HepG2 (cell line): Measurements from ENCODE around the gene CHSY3. TPM values are rescaled to one million over a fixed set of nuclear protein-coding genes. Genes with fewer than 3 reads are reported as not detected.

Source experiments
- ATAC-seq: fragments of 200-7000 bp; cut with Tn5 transposase; 3 replicates; pipeline ENCODE4 v1.9.1; 2020; ENCODE audit warnings: mild to moderate bottlenecking, moderate library complexity
- BruUV-seq: library from RNA; stranded (reverse); fragments of 400-500 nt; replicated peaks from 2 replicates; lab custom pipeline; 2021; lab: Mats Ljungman, UMichigan
- CTCF ChIA-PET: fragments of 300-600 bp; formaldehyde crosslinking; extraction: SDS; loops from one replicate; lab custom pipeline; 2021; ENCODE audit warnings: low total read pairs, inconsistent platforms, low intra/inter-chr PET ratio; lab: Yijun Ruan, JAX
- POLR2A ChIA-PET: fragments of 350-600 bp; sonication (Branson Sonifier 250); formaldehyde crosslinking; loops from one replicate; lab custom pipeline; 2020; ENCODE audit warnings: antibody characterized with exemption, inconsistent platforms; lab: Yijun Ruan, JAX
- DNase-seq: peaks from one replicate; pipeline ENCODE4 v3.0.0-alpha.2; 2015; ENCODE audit warnings: low spot score
- FAIRE-seq: peaks from 3 replicates; lab custom pipeline; 2011; peaks lifted over from hg19 to GRCh38; lab: Jason Lieb, UNC
- H2AFZ ChIP-seq: one replicate; pipeline ENCODE4 v1.6.1; 2011; ENCODE audit warnings: low read length, inconsistent platforms
- H3K27ac ChIP-seq: fragments of 300-600 bp; 3 replicates; pipeline ENCODE4 v1.8.0; 2011; ENCODE audit warnings: mixed run types, mild to moderate bottlenecking, mixed read lengths, low read length, inconsistent platforms; ENCODE audit not compliant: insufficient read depth; ENCODE audit errors: extremely low read length
- H3K27me3 ChIP-seq, 2 experiments: fragments of 200-600 bp in 1 of 2; 2 replicates in 1 of 2; 3 replicates in 1 of 2; pipeline versions ENCODE4 v1.6.0 to v1.8.0; 2011; ENCODE audit warnings: low read length in 2 of 2, mild to moderate bottlenecking in 2 of 2, moderate library complexity in 2 of 2, inconsistent platforms in 1 of 2; ENCODE audit not compliant: insufficient read depth in 2 of 2, control insufficient read depth in 1 of 2
- H3K36me3 ChIP-seq, 2 experiments: fragments of 200-600 bp in 1 of 2; replicated peaks in 1 of 2; 2 replicates in 1 of 2; 3 replicates in 1 of 2; pipeline versions ENCODE4 v1.5.1 to v1.8.0; 2011; ENCODE audit warnings: low read length in 2 of 2, inconsistent platforms in 1 of 2; ENCODE audit not compliant: insufficient read depth in 2 of 2, control insufficient read depth in 1 of 2
- H3K4me1 ChIP-seq: 2 replicates; pipeline ENCODE4 v1.5.1; 2012; ENCODE audit warnings: low read length, inconsistent platforms; ENCODE audit not compliant: insufficient read depth
- H3K4me2 ChIP-seq: 2 replicates; pipeline ENCODE4 v1.6.0; 2011; ENCODE audit warnings: low read depth, low read length, inconsistent platforms
- H3K4me3 ChIP-seq, 3 experiments: fragments of 200-600 bp in 1 of 3; sonication (generic), shearing (Covaris generic) in 1 of 3; replicated peaks in 1 of 3; 2 replicates each; pipeline ENCODE4 v1.5.1; 2011 to 2016; ENCODE audit warnings: low read length in 3 of 3, inconsistent platforms in 2 of 3, low read depth in 2 of 3, mild to moderate bottlenecking in 2 of 3, control low read depth in 1 of 3, mixed read lengths in 1 of 3; ENCODE audit not compliant: insufficient read depth in 1 of 3
- H3K79me2 ChIP-seq: one replicate; pipeline ENCODE4 v1.6.1; 2011; ENCODE audit warnings: low read length, inconsistent platforms; ENCODE audit not compliant: insufficient read depth
- H3K9ac ChIP-seq: 2 replicates; pipeline ENCODE4 v1.6.0; 2011; ENCODE audit warnings: mild to moderate bottlenecking, low read depth, low read length, inconsistent platforms; ENCODE audit not compliant: insufficient read depth
- H3K9me3 ChIP-seq: 2 replicates; pipeline ENCODE4 v1.5.1; 2012; ENCODE audit warnings: mild to moderate bottlenecking, low read length
- H4K20me1 ChIP-seq: 2 replicates; pipeline ENCODE4 v1.6.0; 2011; ENCODE audit warnings: inconsistent platforms, mild to moderate bottlenecking, low read length, moderate library complexity; ENCODE audit not compliant: insufficient read depth
- AGO2 ChIP-seq: fragments of 200-400 bp; formaldehyde crosslinking; optimal IDR thresholded peaks from 2 replicates; pipeline ENCODE3; 2017; ENCODE audit warnings: mild to moderate bottlenecking, low read depth, low read length, moderate library complexity
- DZIP1 ChIP-seq: sonication (generic); formaldehyde crosslinking; IDR thresholded peaks from 2 replicates; pipeline ENCODE4 v1.5.0; 2020; ENCODE audit warnings: mild to moderate bottlenecking, missing genetic modification reagents
- MLLT10 ChIP-seq: sonication (generic); formaldehyde crosslinking; IDR thresholded peaks from 2 replicates; pipeline ENCODE4 v1.4.0; 2020; ENCODE audit warnings: missing genetic modification reagents
- MTA1 ChIP-seq: sonication (generic); formaldehyde crosslinking; IDR thresholded peaks from 2 replicates; pipeline ENCODE4 v1.4.0; 2020; ENCODE audit warnings: missing genetic modification reagents, mild to moderate bottlenecking, borderline replicate concordance
- PAX8 ChIP-seq: sonication (generic); formaldehyde crosslinking; IDR thresholded peaks from 2 replicates; pipeline ENCODE4 v1.8.0; 2022; ENCODE audit warnings: mild to moderate bottlenecking, missing genetic modification reagents, borderline replicate concordance
- POGZ ChIP-seq: sonication (generic); formaldehyde crosslinking; IDR thresholded peaks from 2 replicates; pipeline ENCODE4 v1.4.0; 2020; ENCODE audit warnings: mild to moderate bottlenecking, missing genetic modification reagents
- ZFP41 ChIP-seq: sonication (generic); formaldehyde crosslinking; IDR thresholded peaks from 2 replicates; pipeline ENCODE4 v1.4.0; 2020; ENCODE audit warnings: mild to moderate bottlenecking, missing genetic modification reagents, borderline replicate concordance
- ZNF597 ChIP-seq: sonication (generic); formaldehyde crosslinking; IDR thresholded peaks from 2 replicates; pipeline ENCODE4 v1.5.0; 2020; ENCODE audit warnings: missing genetic modification reagents
- ZNF652 ChIP-seq: IDR thresholded peaks from 2 replicates; pipeline ENCODE4 v1.6.1; 2016; ENCODE audit warnings: low read depth, borderline replicate concordance
- ZSCAN5A ChIP-seq: sonication (generic); formaldehyde crosslinking; IDR thresholded peaks from 2 replicates; pipeline ENCODE4 v1.8.0; 2022; ENCODE audit warnings: mild to moderate bottlenecking, missing genetic modification reagents, borderline replicate concordance
- WGBS: methylation state at CpG from one replicate; pipeline ENCODE4 v1.1.6; 2017; ENCODE audit warnings: low lambda C conversion rate; 5-methylcytosine and 5-hydroxymethylcytosine counted together
- in situ Hi-C: cut with HindIII; loops from 2 replicates; pipeline ENCODE4 v1.10.0; 2017; ENCODE audit warnings: low pct_unique_long_range_greater_than_20kb; ENCODE audit not compliant: extremely low pct_ligation_motif_present
- intact Hi-C: fragments of 100-400 bp; cut with micrococcal nuclease; formaldehyde crosslinking; loops from one replicate; pipeline ENCODE4 v1.10.0; 2022; ENCODE audit not compliant: unreplicated experiment
- polyA plus RNA-seq, 8 experiments: library from polyadenylated mRNA; depleted of rRNA in 3 of 8; stranded (reverse) in 7 of 8; unstranded in 1 of 8; fragments of >200 nt; fragmentation: Illumina TruSeq in 4 of 8; extraction: Trizol in 4 of 8; gene quantifications; 2 replicates each; pipeline versions ENCODE4 v1.2.1 to v1.2.3, GENCODE V29; 2011 to 2016; ENCODE audit warnings: low read depth in 4 of 8, missing spikeins in 1 of 8, mixed read lengths in 1 of 8; ENCODE audit not compliant: insufficient read depth in 1 of 8
- total RNA-seq, 5 experiments: library from RNA; depleted of rRNA; stranded (reverse); fragments of >200 nt; fragmentation: Illumina TruSeq; extraction: Trizol; gene quantifications; 2 replicates each; pipeline ENCODE4 v1.2.3, GENCODE V29; 2016; ENCODE audit warnings: low read depth in 1 of 5
- TF ChIP-seq, protein P1 (sequence below): sonication (generic); formaldehyde crosslinking; IDR thresholded peaks from 2 replicates; pipeline ENCODE4 v1.4.0; 2020; ENCODE audit warnings: missing genetic modification reagents
- TF ChIP-seq, protein P2 (sequence below), 2 experiments: sonication (generic) in 1 of 2; formaldehyde crosslinking in 1 of 2; IDR thresholded peaks; 2 replicates each; pipeline versions ENCODE4 v1.4.0 to v1.6.1; 2018 to 2020; ENCODE audit warnings: missing genetic modification reagents in 2 of 2, borderline replicate concordance in 1 of 2, low read depth in 1 of 2, mild to moderate bottlenecking in 1 of 2, missing biosample characterization in 1 of 2
- TF ChIP-seq, protein P3 (sequence below): sonication (generic); formaldehyde crosslinking; IDR thresholded peaks from 2 replicates; pipeline ENCODE4 v1.8.0; 2022; ENCODE audit warnings: mild to moderate bottlenecking, missing genetic modification reagents

Gene CHSY3
- total and polyA plus RNA-seq, 2 of the 13 experiments (the other 11 are each of a cell fraction or from before 2014, with no cell fraction given), result 0.26 to 4.1 TPM

DNA sequence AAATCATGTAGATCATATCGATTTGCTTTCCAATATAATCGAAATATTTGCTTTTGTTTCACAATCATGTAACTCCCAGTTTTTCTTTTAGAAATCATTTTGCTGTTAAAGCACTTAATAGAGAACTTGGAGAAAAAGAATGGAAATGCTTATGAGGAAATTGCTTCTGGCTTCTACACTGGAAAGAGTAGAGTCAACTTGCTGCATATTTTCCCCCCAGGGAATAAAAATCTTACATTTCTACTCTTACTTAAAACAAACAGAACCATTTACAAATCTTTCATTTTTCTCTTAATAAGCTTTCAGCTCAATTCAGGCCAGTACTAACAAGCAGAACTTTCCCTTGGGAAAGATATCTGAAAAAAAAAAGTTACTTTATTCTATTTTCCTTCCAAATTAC lies 312.0 kb downstream of the CHSY3 start:
- no peak for ATAC-seq
- H3K4me3 ChIP-seq, result no peak overlapping the region
- no peaks in the 10 kb centered on the region; the same call in 1 of the 2 replicates for H3K9me3 ChIP-seq
- no peaks in the 10 kb centered on the region for H4K20me1 ChIP-seq
- H2AFZ ChIP-seq, result no peak overlapping the region
- ChIA-PET CTCF (no interaction called here), POLR2A (no interaction called here)
- in situ Hi-C loops, result no loop called here
- no peak for FAIRE-seq
- H3K36me3 ChIP-seq, result no peaks in the 10 kb centered on the region
- no peak overlapping the region for H3K27ac ChIP-seq
- H3K79me2 ChIP-seq, result no peaks in the 10 kb centered on the region
- no peak for DNase-seq
- no peak overlapping the region for H3K4me2 ChIP-seq
- H3K9ac ChIP-seq, result no peak overlapping the region
- no TSS peak for BruUV-seq
- intact Hi-C loops, result no loop called here
- H3K27me3 ChIP-seq, result no peaks in the 10 kb centered on the region; a peak in 1 of 5 replicates
- 3% methylated on average over 2 of the region's 2 CpGs for WGBS
- no peaks in the 10 kb centered on the region for H3K4me1 ChIP-seq
- TF ChIP-seq AGO2, result no peak
- no peak for TF ChIP-seq MLLT10 (CRISPR knock-in tag)
- no peak for TF ChIP-seq ZNF597
- no peak for TF ChIP-seq MTA1 (CRISPR knock-in tag)
- TF ChIP-seq, protein P1, sequence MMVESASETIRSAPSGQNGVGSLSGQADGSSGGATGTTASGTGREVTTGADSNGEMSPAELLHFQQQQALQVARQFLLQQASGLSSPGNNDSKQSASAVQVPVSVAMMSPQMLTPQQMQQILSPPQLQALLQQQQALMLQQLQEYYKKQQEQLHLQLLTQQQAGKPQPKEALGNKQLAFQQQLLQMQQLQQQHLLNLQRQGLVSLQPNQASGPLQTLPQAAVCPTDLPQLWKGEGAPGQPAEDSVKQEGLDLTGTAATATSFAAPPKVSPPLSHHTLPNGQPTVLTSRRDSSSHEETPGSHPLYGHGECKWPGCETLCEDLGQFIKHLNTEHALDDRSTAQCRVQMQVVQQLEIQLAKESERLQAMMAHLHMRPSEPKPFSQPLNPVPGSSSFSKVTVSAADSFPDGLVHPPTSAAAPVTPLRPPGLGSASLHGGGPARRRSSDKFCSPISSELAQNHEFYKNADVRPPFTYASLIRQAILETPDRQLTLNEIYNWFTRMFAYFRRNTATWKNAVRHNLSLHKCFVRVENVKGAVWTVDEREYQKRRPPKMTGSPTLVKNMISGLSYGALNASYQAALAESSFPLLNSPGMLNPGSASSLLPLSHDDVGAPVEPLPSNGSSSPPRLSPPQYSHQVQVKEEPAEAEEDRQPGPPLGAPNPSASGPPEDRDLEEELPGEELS (CRISPR knock-in tag), result no peak
- TF ChIP-seq, protein P2, sequence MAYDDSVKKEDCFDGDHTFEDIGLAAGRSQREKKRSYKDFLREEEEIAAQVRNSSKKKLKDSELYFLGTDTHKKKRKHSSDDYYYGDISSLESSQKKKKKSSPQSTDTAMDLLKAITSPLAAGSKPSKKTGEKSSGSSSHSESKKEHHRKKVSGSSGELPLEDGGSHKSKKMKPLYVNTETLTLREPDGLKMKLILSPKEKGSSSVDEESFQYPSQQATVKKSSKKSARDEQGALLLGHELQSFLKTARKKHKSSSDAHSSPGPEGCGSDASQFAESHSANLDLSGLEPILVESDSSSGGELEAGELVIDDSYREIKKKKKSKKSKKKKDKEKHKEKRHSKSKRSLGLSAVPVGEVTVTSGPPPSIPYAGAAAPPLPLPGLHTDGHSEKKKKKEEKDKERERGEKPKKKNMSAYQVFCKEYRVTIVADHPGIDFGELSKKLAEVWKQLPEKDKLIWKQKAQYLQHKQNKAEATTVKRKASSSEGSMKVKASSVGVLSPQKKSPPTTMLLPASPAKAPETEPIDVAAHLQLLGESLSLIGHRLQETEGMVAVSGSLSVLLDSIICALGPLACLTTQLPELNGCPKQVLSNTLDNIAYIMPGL (CRISPR knock-in tag; IDR thresholded peaks at IDR 0.05; ENCODE audit: borderline replicate concordance in 1 of 2, low read depth in 1 of 2), result no peak
- TF ChIP-seq DZIP1, result no peak
- no peak for TF ChIP-seq ZFP41 (CRISPR knock-in tag)
- TF ChIP-seq ZNF652 (CRISPR knock-in tag), result no peak
- TF ChIP-seq PAX8, result no peak
- no peak for TF ChIP-seq ZSCAN5A (CRISPR knock-in tag)
- TF ChIP-seq, protein P3, sequence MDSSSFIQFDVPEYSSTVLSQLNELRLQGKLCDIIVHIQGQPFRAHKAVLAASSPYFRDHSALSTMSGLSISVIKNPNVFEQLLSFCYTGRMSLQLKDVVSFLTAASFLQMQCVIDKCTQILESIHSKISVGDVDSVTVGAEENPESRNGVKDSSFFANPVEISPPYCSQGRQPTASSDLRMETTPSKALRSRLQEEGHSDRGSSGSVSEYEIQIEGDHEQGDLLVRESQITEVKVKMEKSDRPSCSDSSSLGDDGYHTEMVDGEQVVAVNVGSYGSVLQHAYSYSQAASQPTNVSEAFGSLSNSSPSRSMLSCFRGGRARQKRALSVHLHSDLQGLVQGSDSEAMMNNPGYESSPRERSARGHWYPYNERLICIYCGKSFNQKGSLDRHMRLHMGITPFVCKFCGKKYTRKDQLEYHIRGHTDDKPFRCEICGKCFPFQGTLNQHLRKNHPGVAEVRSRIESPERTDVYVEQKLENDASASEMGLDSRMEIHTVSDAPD, result no peak
- no peak for TF ChIP-seq POGZ (CRISPR knock-in tag)
